MM.1S (cell line): ENCODE measurements around the gene LRRC1.

Experiments used
- CTCF ChIP-seq: fragments of 300-600 bp; sonication (generic); IDR thresholded peaks from 2 replicates; pipeline ENCODE4 v1.5.1; 2016; ENCODE audit warnings: antibody characterized with exemption, low read length, mixed read lengths
- EZH2 ChIP-seq: fragments of 300-600 bp; sonication (generic); optimal IDR thresholded peaks from 2 replicates; pipeline ENCODE3; 2017; ENCODE audit warnings: low read depth, mild to moderate bottlenecking, antibody characterized with exemption, low read length, mixed read lengths
- EZH2phosphoT487 ChIP-seq: fragments of 300-600 bp; sonication (generic); IDR thresholded peaks from 2 replicates; pipeline ENCODE4 v1.6.1; 2018; ENCODE audit warnings: antibody characterized with exemption, low read length

GRCh38 chr6:53959717-53960116, 164.9 kb downstream of the LRRC1 start:
- TF ChIP-seq CTCF = no peak
- no peak for TF ChIP-seq EZH2
- TF ChIP-seq EZH2phosphoT487 = no peak
